Loucy (cell line): ENCODE measurements around the gene HLA-A.

Source experiments
- CTCF ChIP-seq: fragments of 200-600 bp; sonication (generic); conservative IDR thresholded peaks from 2 replicates; pipeline ENCODE4 v1.5.1; 2014; ENCODE audit warnings: mild to moderate bottlenecking, antibody characterized with exemption, low read length
- EZH2phosphoT487 ChIP-seq: fragments of 200-600 bp; IDR thresholded peaks from 2 replicates; pipeline ENCODE4 v1.6.1; 2018; ENCODE audit warnings: antibody characterized with exemption, mild to moderate bottlenecking, moderate library complexity, borderline replicate concordance

GRCh38 chr6:29925727-29926412 is 16.5 kb upstream of the HLA-A start:
- TF ChIP-seq CTCF (no peak; the same call in 1 of the 2 replicates), EZH2phosphoT487 (no peak)
